ENCODE measurements around the gene GP1BB. TPM values are rescaled to one million over a fixed set of nuclear protein-coding genes. Genes with fewer than 3 reads are reported as not detected.
"Not testable (repeated sequence)": the region's sequence is repeated elsewhere in the genome, so short reads cannot be mapped to it uniquely, and the experiment has no call there.

GP1BB gene
- total and polyA plus RNA-seq, 2 donors (not counting 3 experiments of a cell fraction or from before 2014, with no cell fraction given): 1.7 to 6.2 TPM

- no peak for DNase-seq (ENCODE audit: low read depth, low spot score)
- Histone ChIP-seq H3K9me3 (replicated peaks; ENCODE audit: control insufficient read depth, insufficient read depth, low read length) (no peaks in the 10 kb centered on the region), H3K79me2 (ENCODE audit: control insufficient read depth, insufficient read depth, low read length) (no peaks in the 10 kb centered on the region), H3K4me2 (ENCODE audit: insufficient read depth, low read length) (no peak overlapping the region), H3K9me1 (replicated peaks; ENCODE audit: control insufficient read depth, extremely low read depth, insufficient read depth, low read length) (no peaks in the 10 kb centered on the region), H3K27ac (ENCODE audit: insufficient read depth, low read depth, low read length) (no peak overlapping the region), H3K27me3 (ENCODE audit: control insufficient read depth in 2 of 2, insufficient read depth in 2 of 2, low read length in 2 of 2) (no peaks in the 10 kb centered on the region), H3K36me3 (ENCODE audit: control insufficient read depth in 2 of 2, extremely low read depth in 1 of 2, insufficient read depth in 2 of 2, low read length in 2 of 2) (no peaks in the 10 kb centered on the region), H2AFZ (ENCODE audit: low read depth, low read length) (no peak overlapping the region), H3K9ac (replicated peaks; ENCODE audit: extremely low read depth, insufficient read depth, low read length) (no peak overlapping the region), H3K4me1 (ENCODE audit: control insufficient read depth, extremely low read depth, insufficient read depth, low read length) (peaks cover 2% of the 10 kb centered on the region), H3K4me3 (replicated peaks in 1 of 3; ENCODE audit: insufficient read depth in 1 of 3, low read depth in 1 of 3, low read length in 3 of 3) (no peak overlapping the region), H4K20me1 (replicated peaks; ENCODE audit: control insufficient read depth, extremely low read depth, insufficient read depth, low read length) (no peaks in the 10 kb centered on the region)
- ChIA-PET POLR2A (no interaction called here), CTCF (interaction anchor here (0.9 to 1.4 kb wide), 4 partner anchors 17 to 67 kb away, joined by 3 to 5 read pairs (median 3); no protein-coding TSS in a partner anchor)
- no peak for FAIRE-seq
- no TSS peak for BruUV-seq (replicated peaks)
- TF ChIP-seq POLR2AphosphoS5 (IDR thresholded peaks at IDR 0.05; ENCODE audit: insufficient read depth, low read depth, low read length): no peak
- no peak for TF ChIP-seq CTCF (IDR thresholded peaks at IDR 0.05; ENCODE audit: extremely low read depth in 1 of 2, insufficient read depth in 1 of 2, low read depth in 1 of 2, low read length in 2 of 2)
- TF ChIP-seq GATA2 (IDR thresholded peaks at IDR 0.05; ENCODE audit: insufficient read depth, insufficient read length, low read depth, low read length): no peak
- intact Hi-C loops (cut with micrococcal nuclease) (no loop called here), dilution Hi-C loops (cut with MboI; ENCODE audit: extremely low pct_ligation_motif_present, low sequenced_read_pairs) (no loop called here)
Observed at GRCh38 chr22:19696504-19697276, 26.6 kb upstream of the GP1BB start.

DNA sequence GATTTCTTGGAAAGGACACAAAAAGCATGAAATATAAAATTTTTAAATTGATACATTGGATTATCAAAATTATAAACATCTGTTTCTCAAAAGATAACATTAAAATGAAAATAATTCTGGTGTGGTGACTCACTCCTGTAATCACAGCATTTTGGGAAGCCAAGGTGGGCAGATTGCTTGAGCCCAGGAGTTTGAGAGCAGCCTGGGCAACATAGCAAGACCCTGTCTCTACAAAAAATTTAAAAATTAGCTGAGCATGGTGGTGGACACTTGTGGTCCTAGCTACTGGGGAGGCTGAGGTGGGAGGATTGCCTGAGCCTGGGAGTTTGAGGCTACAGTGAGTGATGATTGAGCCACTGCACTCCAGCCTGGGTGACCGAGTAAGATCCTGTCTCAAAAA, 25.5 kb upstream of the GP1BB start:
- H3K4me3 ChIP-seq (replicated peaks in 1 of 3; ENCODE audit: insufficient read depth in 1 of 3, low read depth in 1 of 3, low read length in 3 of 3); dilution Hi-C loops (cut with MboI; ENCODE audit: extremely low pct_ligation_motif_present, low sequenced_read_pairs); H3K36me3 ChIP-seq (ENCODE audit: control insufficient read depth in 2 of 2, extremely low read depth in 1 of 2, insufficient read depth in 2 of 2, low read length in 2 of 2); FAIRE-seq; H4K20me1 ChIP-seq (replicated peaks; ENCODE audit: control insufficient read depth, extremely low read depth, insufficient read depth, low read length); POLR2A ChIA-PET; H3K9me3 ChIP-seq (replicated peaks; ENCODE audit: control insufficient read depth, insufficient read depth, low read length); H3K79me2 ChIP-seq (ENCODE audit: control insufficient read depth, insufficient read depth, low read length); H3K9ac ChIP-seq (replicated peaks; ENCODE audit: extremely low read depth, insufficient read depth, low read length); BruUV-seq (replicated peaks); H3K27ac ChIP-seq (ENCODE audit: insufficient read depth, low read depth, low read length); DNase-seq (ENCODE audit: low read depth, low spot score); H3K9me1 ChIP-seq (replicated peaks; ENCODE audit: control insufficient read depth, extremely low read depth, insufficient read depth, low read length); intact Hi-C loops (cut with micrococcal nuclease); H3K4me1 ChIP-seq (ENCODE audit: control insufficient read depth, extremely low read depth, insufficient read depth, low read length); H3K27me3 ChIP-seq (ENCODE audit: control insufficient read depth in 2 of 2, insufficient read depth in 2 of 2, low read length in 2 of 2); H2AFZ ChIP-seq (ENCODE audit: low read depth, low read length); H3K4me2 ChIP-seq (ENCODE audit: insufficient read depth, low read length): not testable (repeated sequence)
- CTCF ChIA-PET: interaction anchor here (1.1 kb wide), 1 partner anchor 18 kb away, joined by 3 read pairs; no protein-coding TSS in a partner anchor

Data from endothelial cell of umbilical vein (primary cell).